HepG2 (cell line): ENCODE results near the gene CHI3L1. TPM values are rescaled to one million over a fixed set of nuclear protein-coding genes. Genes with fewer than 3 reads are reported as not detected.

Experiments
- ATF7 ChIP-seq, 2 experiments: fragments of 450-650 bp in 1 of 2; sonication (generic) in 1 of 2; formaldehyde crosslinking in 1 of 2; IDR thresholded peaks; 2 replicates each; pipeline versions ENCODE4 v1.4.0 to v1.6.1; 2016 to 2020; ENCODE audit warnings: antibody characterized with exemption in 1 of 2, mild to moderate bottlenecking in 1 of 2, missing genetic modification reagents in 1 of 2
- CREBL2 ChIP-seq: sonication (generic); formaldehyde crosslinking; IDR thresholded peaks from 2 replicates; pipeline ENCODE4 v1.8.1; 2023; ENCODE audit warnings: missing genetic modification reagents, mild to moderate bottlenecking, borderline replicate concordance
- FOXM1 ChIP-seq: sonication (generic); formaldehyde crosslinking; IDR thresholded peaks from 2 replicates; pipeline ENCODE4 v1.5.0; 2020; ENCODE audit warnings: missing genetic modification reagents
- HOXA3 ChIP-seq: sonication (generic); formaldehyde crosslinking; IDR thresholded peaks from 2 replicates; pipeline ENCODE4 v1.5.0; 2020; ENCODE audit warnings: missing genetic modification reagents
- KAT7 ChIP-seq: IDR thresholded peaks from 2 replicates; pipeline ENCODE4 v1.6.1; 2018; ENCODE audit warnings: borderline replicate concordance, missing compliant biosample characterization
- KLF12 ChIP-seq: sonication (generic); formaldehyde crosslinking; IDR thresholded peaks from 2 replicates; pipeline ENCODE4 v1.4.0; 2020; ENCODE audit warnings: missing genetic modification reagents, borderline replicate concordance
- LCORL ChIP-seq, 2 experiments: fragments of 450-650 bp in 1 of 2; sonication (generic) in 1 of 2; formaldehyde crosslinking in 1 of 2; IDR thresholded peaks; 2 replicates each; pipeline versions ENCODE4 v1.5.0 to v1.6.1; 2017 to 2020; ENCODE audit warnings: antibody characterized with exemption in 1 of 2, missing genetic modification reagents in 1 of 2
- MEIS1 ChIP-seq: sonication (generic); formaldehyde crosslinking; IDR thresholded peaks from 2 replicates; pipeline ENCODE4 v1.9.0; 2021; ENCODE audit warnings: mild to moderate bottlenecking, missing genetic modification reagents, moderate library complexity, borderline replicate concordance
- NFRKB ChIP-seq: fragments of 450-650 bp; IDR thresholded peaks from 2 replicates; pipeline ENCODE4 v1.6.1; 2017
- PATZ1 ChIP-seq: sonication (generic); formaldehyde crosslinking; IDR thresholded peaks from 2 replicates; pipeline ENCODE4 v1.4.0; 2020; ENCODE audit warnings: missing genetic modification reagents
- PAX8 ChIP-seq: sonication (generic); formaldehyde crosslinking; IDR thresholded peaks from 2 replicates; pipeline ENCODE4 v1.8.0; 2022; ENCODE audit warnings: mild to moderate bottlenecking, missing genetic modification reagents, borderline replicate concordance
- PRDM4 ChIP-seq: sonication (generic); formaldehyde crosslinking; IDR thresholded peaks from 2 replicates; pipeline ENCODE4 v1.9.0; 2021; ENCODE audit warnings: missing genetic modification reagents, borderline replicate concordance
- RARA ChIP-seq: IDR thresholded peaks from 2 replicates; pipeline ENCODE4 v1.6.1; 2016; ENCODE audit warnings: missing genetic modification reagents, missing compliant biosample characterization
- SMYD3 ChIP-seq: sonication (generic); formaldehyde crosslinking; IDR thresholded peaks from 2 replicates; pipeline ENCODE4 v1.8.1; 2023; ENCODE audit warnings: mild to moderate bottlenecking, missing genetic modification reagents
- SP1 ChIP-seq, 2 experiments: fragments of 450-650 bp in 1 of 2; sonication (generic) in 1 of 2; formaldehyde crosslinking in 1 of 2; IDR thresholded peaks; 2 replicates each; pipeline versions ENCODE4 v1.4.0 to v1.6.1; 2016 to 2020; ENCODE audit warnings: missing genetic modification reagents in 1 of 2
- TEAD3 ChIP-seq: optimal IDR thresholded peaks from 2 replicates; pipeline ENCODE3; 2016; ENCODE audit warnings: borderline replicate concordance
- ZFP90 ChIP-seq: sonication (generic); formaldehyde crosslinking; IDR thresholded peaks from 2 replicates; pipeline ENCODE4 v1.8.0; 2022; ENCODE audit warnings: missing genetic modification reagents, mild to moderate bottlenecking, inconsistent platforms, borderline replicate concordance
- ZNF512 ChIP-seq: sonication (generic); formaldehyde crosslinking; IDR thresholded peaks from 2 replicates; pipeline ENCODE4 v1.4.0; 2020; ENCODE audit warnings: mild to moderate bottlenecking, missing genetic modification reagents
- polyA plus RNA-seq, 8 experiments: library from polyadenylated mRNA; depleted of rRNA in 3 of 8; stranded (reverse) in 7 of 8; unstranded in 1 of 8; fragments of >200 nt; fragmentation: Illumina TruSeq in 4 of 8; extraction: Trizol in 4 of 8; gene quantifications; 2 replicates each; pipeline versions ENCODE4 v1.2.1 to v1.2.3, GENCODE V29; 2011 to 2016; ENCODE audit warnings: low read depth in 4 of 8, missing spikeins in 1 of 8, mixed read lengths in 1 of 8; ENCODE audit not compliant: insufficient read depth in 1 of 8
- total RNA-seq, 5 experiments: library from RNA; depleted of rRNA; stranded (reverse); fragments of >200 nt; fragmentation: Illumina TruSeq; extraction: Trizol; gene quantifications; 2 replicates each; pipeline ENCODE4 v1.2.3, GENCODE V29; 2016; ENCODE audit warnings: low read depth in 1 of 5
- TF ChIP-seq, protein P1 (sequence below): sonication (generic); formaldehyde crosslinking; IDR thresholded peaks from 2 replicates; pipeline ENCODE4 v1.5.0; 2020; ENCODE audit warnings: missing genetic modification reagents, mild to moderate bottlenecking, borderline replicate concordance
- TF ChIP-seq, protein P2 (sequence below): sonication (generic); formaldehyde crosslinking; IDR thresholded peaks from 2 replicates; pipeline ENCODE4 v1.4.0; 2020; ENCODE audit warnings: missing genetic modification reagents

The CHI3L1 gene
- total and polyA plus RNA-seq, 2 of the 13 experiments (the other 11 are each of a cell fraction or from before 2014, with no cell fraction given): 0.09 to 0.13 TPM

- no peak for TF ChIP-seq KLF12 (CRISPR knock-in tag)
- TF ChIP-seq ZFP90: no peak
- TF ChIP-seq HOXA3: no peak
- TF ChIP-seq FOXM1 (CRISPR knock-in tag): no peak
- no peak for TF ChIP-seq KAT7 (CRISPR knock-in tag)
- no peak for TF ChIP-seq PAX8 (CRISPR knock-in tag)
- TF ChIP-seq PRDM4 (CRISPR knock-in tag): no peak
- TF ChIP-seq LCORL (IDR thresholded peaks at IDR 0.05): no peak; the same call in 1 of the 2 replicates
- no peak for TF ChIP-seq LCORL (CRISPR knock-in tag; IDR thresholded peaks at IDR 0.05)
- no peak for TF ChIP-seq SP1 (IDR thresholded peaks at IDR 0.05)
- TF ChIP-seq SP1 (CRISPR knock-in tag; IDR thresholded peaks at IDR 0.05): no peak
- TF ChIP-seq ATF7 (IDR thresholded peaks at IDR 0.05): no peak
- TF ChIP-seq ATF7 (CRISPR knock-in tag; IDR thresholded peaks at IDR 0.05): no peak
- TF ChIP-seq, protein P1, sequence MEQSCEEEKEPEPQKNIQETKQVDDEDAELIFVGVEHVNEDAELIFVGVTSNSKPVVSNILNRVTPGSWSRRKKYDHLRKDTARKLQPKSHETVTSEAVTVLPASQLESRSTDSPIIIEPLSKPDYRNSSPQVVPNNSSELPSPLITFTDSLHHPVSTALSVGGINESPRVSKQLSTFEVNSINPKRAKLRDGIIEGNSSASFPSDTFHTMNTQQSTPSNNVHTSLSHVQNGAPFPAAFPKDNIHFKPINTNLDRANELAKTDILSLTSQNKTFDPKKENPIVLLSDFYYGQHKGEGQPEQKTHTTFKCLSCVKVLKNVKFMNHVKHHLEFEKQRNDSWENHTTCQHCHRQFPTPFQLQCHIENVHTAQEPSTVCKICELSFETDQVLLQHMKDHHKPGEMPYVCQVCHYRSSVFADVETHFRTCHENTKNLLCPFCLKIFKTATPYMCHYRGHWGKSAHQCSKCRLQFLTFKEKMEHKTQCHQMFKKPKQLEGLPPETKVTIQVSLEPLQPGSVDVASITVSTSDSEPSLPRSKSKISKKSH: no peak
- TF ChIP-seq NFRKB: no peak
- peak; percentile 43; the same call in 1 of the 2 replicates for TF ChIP-seq RARA (CRISPR knock-in tag)
- TF ChIP-seq, protein P2, sequence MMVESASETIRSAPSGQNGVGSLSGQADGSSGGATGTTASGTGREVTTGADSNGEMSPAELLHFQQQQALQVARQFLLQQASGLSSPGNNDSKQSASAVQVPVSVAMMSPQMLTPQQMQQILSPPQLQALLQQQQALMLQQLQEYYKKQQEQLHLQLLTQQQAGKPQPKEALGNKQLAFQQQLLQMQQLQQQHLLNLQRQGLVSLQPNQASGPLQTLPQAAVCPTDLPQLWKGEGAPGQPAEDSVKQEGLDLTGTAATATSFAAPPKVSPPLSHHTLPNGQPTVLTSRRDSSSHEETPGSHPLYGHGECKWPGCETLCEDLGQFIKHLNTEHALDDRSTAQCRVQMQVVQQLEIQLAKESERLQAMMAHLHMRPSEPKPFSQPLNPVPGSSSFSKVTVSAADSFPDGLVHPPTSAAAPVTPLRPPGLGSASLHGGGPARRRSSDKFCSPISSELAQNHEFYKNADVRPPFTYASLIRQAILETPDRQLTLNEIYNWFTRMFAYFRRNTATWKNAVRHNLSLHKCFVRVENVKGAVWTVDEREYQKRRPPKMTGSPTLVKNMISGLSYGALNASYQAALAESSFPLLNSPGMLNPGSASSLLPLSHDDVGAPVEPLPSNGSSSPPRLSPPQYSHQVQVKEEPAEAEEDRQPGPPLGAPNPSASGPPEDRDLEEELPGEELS (CRISPR knock-in tag): no peak
- no peak for TF ChIP-seq ZNF512
- TF ChIP-seq SMYD3 (CRISPR knock-in tag): no peak
- no peak for TF ChIP-seq MEIS1 (CRISPR knock-in tag)
- TF ChIP-seq PATZ1 (CRISPR knock-in tag): 0 out of 2 replicates have a peak, but pooled peaks have one; percentile 43
- TF ChIP-seq TEAD3: peak; percentile 75
- no peak for TF ChIP-seq CREBL2 (CRISPR knock-in tag)
Observed at GRCh38 chr1:203210988-203211387, 24.5 kb upstream of the CHI3L1 start (continued).
